ENCODE measurements around the gene SYNJ2.

- TF ChIP-seq EZH2phosphoT487 (IDR thresholded peaks at IDR 0.05; ENCODE audit: insufficient read depth, low read depth) (no peak), EZH2 (IDR thresholded peaks at IDR 0.05; ENCODE audit: insufficient read depth, poor library complexity, severe bottlenecking) (no peak)
These were observed 35.5 kb upstream of the SYNJ2 start for GRCh38 chr6:157946053-157946617.
